ENCODE results near the gene TACSTD2. TPM values are rescaled to one million over a fixed set of nuclear protein-coding genes. Genes with fewer than 3 reads are reported as not detected.
"Not testable (repeated sequence)": the region's sequence is repeated elsewhere in the genome, so short reads cannot be mapped to it uniquely, and the experiment has no call there.

TACSTD2 gene
- total RNA-seq, 3 donors from 2014 or later (not counting 1 experiment from before 2014, with no cell fraction given) = 0.21 TPM; not detected in 2

- Histone ChIP-seq H3K4me1 (ENCODE audit: control insufficient read depth, insufficient read depth, low read length) (no peaks in the 10 kb centered on the region), H3K36me3 (ENCODE audit: control insufficient read depth, insufficient read depth, low read length) (no peaks in the 10 kb centered on the region), H3K4me3 (ENCODE audit: low read length) (no peak overlapping the region), H3K9me3 (ENCODE audit: control insufficient read depth, insufficient read depth, low read length) (no peaks in the 10 kb centered on the region), H3K27me3 (ENCODE audit: control insufficient read depth, insufficient read depth, low read length) (peaks cover 4% of the 10 kb centered on the region), H3K27ac (ENCODE audit: low read length) (no peak overlapping the region)
- intact Hi-C loops (cut with micrococcal nuclease) = no loop called here
- ATAC-seq (no peak), DNase-seq (no peak)
- Mint-ChIP-seq H3K4me3 (no peak overlapping the region), H3K27me3 (ENCODE audit: low read depth in 2 of 2) (peaks cover 31 to 54% of the 10 kb centered on the region in 2 donors), H3K9me3 (no peaks in the 10 kb centered on the region), H3K27ac (no peak overlapping the region), H3K4me1 (no peaks in the 10 kb centered on the region), H3K36me3 (no peaks in the 10 kb centered on the region)
- no peak for TF ChIP-seq CTCF (IDR thresholded peaks at IDR 0.05)
Observed at GRCh38 chr1:58570094-58570493, 7.0 kb downstream of the TACSTD2 start.

- ATAC-seq (no peak), DNase-seq (no peak)
- TF ChIP-seq CTCF (IDR thresholded peaks at IDR 0.05) = no peak
- Mint-ChIP-seq H3K4me1 (no peaks in the 10 kb centered on the region), H3K27ac (no peak overlapping the region), H3K27me3 (ENCODE audit: low read depth in 2 of 2) (peaks cover 29 to 50% of the 10 kb centered on the region in 2 donors), H3K4me3 (no peak overlapping the region), H3K9me3 (no peaks in the 10 kb centered on the region), H3K36me3 (no peaks in the 10 kb centered on the region)
- Histone ChIP-seq H3K27ac (ENCODE audit: low read length) (no peak overlapping the region), H3K36me3 (ENCODE audit: control insufficient read depth, insufficient read depth, low read length) (no peaks in the 10 kb centered on the region), H3K27me3 (ENCODE audit: control insufficient read depth, insufficient read depth, low read length) (peaks cover 4% of the 10 kb centered on the region), H3K4me3 (ENCODE audit: low read length) (no peak overlapping the region), H3K9me3 (ENCODE audit: control insufficient read depth, insufficient read depth, low read length) (no peaks in the 10 kb centered on the region), H3K4me1 (ENCODE audit: control insufficient read depth, insufficient read depth, low read length) (no peaks in the 10 kb centered on the region)
- intact Hi-C loops (cut with micrococcal nuclease) = no loop called here
- WGBS (ENCODE audit: insufficient coverage) = 93% methylated on average over 5 of the region's 5 CpGs
Observed at GRCh38 chr1:58568911-58569310, 8.1 kb downstream of the TACSTD2 start.

- Mint-ChIP-seq H3K27ac (no peak overlapping the region), H3K4me1 (no peaks in the 10 kb centered on the region), H3K4me3 (no peak overlapping the region), H3K36me3 (no peaks in the 10 kb centered on the region), H3K9me3 (no peaks in the 10 kb centered on the region), H3K27me3 (ENCODE audit: low read depth in 2 of 2) (peaks cover 28 to 47% of the 10 kb centered on the region in 2 donors)
- H3K9me3 ChIP-seq (ENCODE audit: control insufficient read depth, insufficient read depth, low read length) = no peaks in the 10 kb centered on the region
- no peaks in the 10 kb centered on the region for H3K4me1 ChIP-seq (ENCODE audit: control insufficient read depth, insufficient read depth, low read length)
- H3K4me3 ChIP-seq (ENCODE audit: low read length) = no peak overlapping the region
- no peak for DNase-seq
- intact Hi-C loops (cut with micrococcal nuclease) = no loop called here
- WGBS (ENCODE audit: insufficient coverage) = 81% methylated on average over 4 of the region's 4 CpGs
- no peak for ATAC-seq
- no peak overlapping the region for H3K27ac ChIP-seq (ENCODE audit: low read length)
- no peaks in the 10 kb centered on the region for H3K36me3 ChIP-seq (ENCODE audit: control insufficient read depth, insufficient read depth, low read length)
- no peak for TF ChIP-seq CTCF (IDR thresholded peaks at IDR 0.05)
- H3K27me3 ChIP-seq (ENCODE audit: control insufficient read depth, insufficient read depth, low read length) = peaks cover 4% of the 10 kb centered on the region
Observed at GRCh38 chr1:58568271-58568860, 8.7 kb downstream of the TACSTD2 start.

GRCh38 chr1:58566339-58566738 is 10.7 kb downstream of the TACSTD2 start:
- H3K4me3 Mint-ChIP-seq = no peak overlapping the region
- Histone ChIP-seq H3K36me3 (ENCODE audit: control insufficient read depth, insufficient read depth, low read length) (no peaks in the 10 kb centered on the region), H3K9me3 (ENCODE audit: control insufficient read depth, insufficient read depth, low read length) (no peaks in the 10 kb centered on the region), H3K27ac (ENCODE audit: low read length) (no peak overlapping the region), H3K4me1 (ENCODE audit: control insufficient read depth, insufficient read depth, low read length) (no peaks in the 10 kb centered on the region), H3K27me3 (ENCODE audit: control insufficient read depth, insufficient read depth, low read length) (peaks cover 2% of the 10 kb centered on the region), H3K4me3 (ENCODE audit: low read length) (no peak overlapping the region)
- TF ChIP-seq CTCF (IDR thresholded peaks at IDR 0.05) = no peak
- no peak overlapping the region for H3K27ac Mint-ChIP-seq
- no peaks in the 10 kb centered on the region for H3K36me3 Mint-ChIP-seq
- DNase-seq (no peak), ATAC-seq (no peak)
- 89% methylated on average over 3 of the region's 3 CpGs for WGBS (ENCODE audit: insufficient coverage)
- no peaks in the 10 kb centered on the region for H3K4me1 Mint-ChIP-seq
- H3K27me3 Mint-ChIP-seq (ENCODE audit: low read depth in 2 of 2) = peaks cover 22 to 49% of the 10 kb centered on the region in 2 donors
- no peaks in the 10 kb centered on the region for H3K9me3 Mint-ChIP-seq
- intact Hi-C loops (cut with micrococcal nuclease) = no loop called here

- H3K4me1 ChIP-seq (ENCODE audit: control insufficient read depth, insufficient read depth, low read length); H3K9me3 ChIP-seq (ENCODE audit: control insufficient read depth, insufficient read depth, low read length); H3K27ac Mint-ChIP-seq; H3K36me3 Mint-ChIP-seq; H3K27me3 ChIP-seq (ENCODE audit: control insufficient read depth, insufficient read depth, low read length); ATAC-seq; H3K4me1 Mint-ChIP-seq; H3K36me3 ChIP-seq (ENCODE audit: control insufficient read depth, insufficient read depth, low read length); H3K9me3 Mint-ChIP-seq; DNase-seq; H3K4me3 Mint-ChIP-seq; intact Hi-C loops (cut with micrococcal nuclease); H3K27ac ChIP-seq (ENCODE audit: low read length); H3K4me3 ChIP-seq (ENCODE audit: low read length): not testable (repeated sequence)
- 80% methylated on average over 1 of the region's 1 CpG for WGBS (ENCODE audit: insufficient coverage)
- H3K27me3 Mint-ChIP-seq (ENCODE audit: low read depth in 2 of 2) = peaks cover 18 to 39% of the 10 kb centered on the region in 2 donors
Observed at GRCh38 chr1:58563715-58564114, 13.3 kb downstream of the TACSTD2 start.

Data from natural killer cell (primary cell).